ENCODE measurements around the gene NRDC. TPM values are rescaled to one million over a fixed set of nuclear protein-coding genes. Genes with fewer than 3 reads are reported as not detected.

NRDC gene
- total and polyA plus RNA-seq, 10 of the 15 experiments (the other 5 are each of a cell fraction or from before 2014, with no cell fraction given): 50.1 to 134 (median 90.4) TPM

GRCh38 chr1:51910221-51911000 is 31.9 kb upstream of the NRDC start (continued):
- TF ChIP-seq, protein P1, sequence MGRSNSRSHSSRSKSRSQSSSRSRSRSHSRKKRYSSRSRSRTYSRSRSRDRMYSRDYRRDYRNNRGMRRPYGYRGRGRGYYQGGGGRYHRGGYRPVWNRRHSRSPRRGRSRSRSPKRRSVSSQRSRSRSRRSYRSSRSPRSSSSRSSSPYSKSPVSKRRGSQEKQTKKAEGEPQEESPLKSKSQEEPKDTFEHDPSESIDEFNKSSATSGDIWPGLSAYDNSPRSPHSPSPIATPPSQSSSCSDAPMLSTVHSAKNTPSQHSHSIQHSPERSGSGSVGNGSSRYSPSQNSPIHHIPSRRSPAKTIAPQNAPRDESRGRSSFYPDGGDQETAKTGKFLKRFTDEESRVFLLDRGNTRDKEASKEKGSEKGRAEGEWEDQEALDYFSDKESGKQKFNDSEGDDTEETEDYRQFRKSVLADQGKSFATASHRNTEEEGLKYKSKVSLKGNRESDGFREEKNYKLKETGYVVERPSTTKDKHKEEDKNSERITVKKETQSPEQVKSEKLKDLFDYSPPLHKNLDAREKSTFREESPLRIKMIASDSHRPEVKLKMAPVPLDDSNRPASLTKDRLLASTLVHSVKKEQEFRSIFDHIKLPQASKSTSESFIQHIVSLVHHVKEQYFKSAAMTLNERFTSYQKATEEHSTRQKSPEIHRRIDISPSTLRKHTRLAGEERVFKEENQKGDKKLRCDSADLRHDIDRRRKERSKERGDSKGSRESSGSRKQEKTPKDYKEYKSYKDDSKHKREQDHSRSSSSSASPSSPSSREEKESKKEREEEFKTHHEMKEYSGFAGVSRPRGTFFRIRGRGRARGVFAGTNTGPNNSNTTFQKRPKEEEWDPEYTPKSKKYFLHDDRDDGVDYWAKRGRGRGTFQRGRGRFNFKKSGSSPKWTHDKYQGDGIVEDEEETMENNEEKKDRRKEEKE (IDR thresholded peaks at IDR 0.05): no peak

DNA sequence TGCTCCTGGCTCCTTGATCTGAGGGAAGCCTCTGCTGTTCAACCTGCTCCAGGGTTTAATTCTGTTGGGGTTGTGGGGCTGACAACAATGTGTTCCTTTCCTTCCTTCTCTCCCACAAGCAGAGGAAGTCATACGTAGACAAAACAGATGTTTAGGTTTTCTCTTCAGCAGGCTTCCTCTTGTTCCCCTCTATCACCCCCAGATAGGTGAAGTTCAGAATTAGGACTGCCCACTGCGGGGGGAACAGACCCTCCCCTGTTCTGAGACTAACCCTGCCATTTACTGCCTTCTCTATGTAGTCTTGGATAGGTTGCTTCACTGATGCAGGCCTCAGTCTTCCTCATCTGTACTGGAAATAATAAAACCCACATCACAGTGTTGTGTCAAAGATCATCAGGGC is 30.0 kb upstream of the NRDC start:
- POLR2A ChIA-PET: no interaction called here
- RAD21 ChIA-PET (ENCODE audit: unreplicated experiment): no interaction called here
- no peak overlapping the region for H2AFZ ChIP-seq (ENCODE audit: control insufficient read depth, low read depth, low read length)
- in situ Hi-C loops (cut with MboI) (no loop called here), intact Hi-C loops (cut with micrococcal nuclease; ENCODE audit: unreplicated experiment) (no loop called here)
- no peaks in the 10 kb centered on the region; the same call in 2 of the 3 replicates for H3K9me3 ChIP-seq (replicated peaks; ENCODE audit: control insufficient read depth, insufficient read depth, low read length)
- no peak overlapping the region for H3K27ac ChIP-seq (ENCODE audit: control insufficient read depth, insufficient read depth)
- 17% methylated on average over 2 of the region's 2 CpGs for WGBS (ENCODE audit: insufficient coverage, insufficient replicate concordance, low lambda C conversion rate, missing lambda C conversion rate)
- H3K4me1 ChIP-seq (ENCODE audit: control insufficient read depth, insufficient read depth, low read length): peaks cover 2% of the 10 kb centered on the region; the same call in 1 of the 2 replicates
- SMC1A ChIA-PET (ENCODE audit: uncharacterized antibody, unreplicated experiment): no interaction called here
- H4K20me1 ChIP-seq (ENCODE audit: control insufficient read depth, insufficient read depth): no peaks in the 10 kb centered on the region
- no TSS peak for BruUV-seq (replicated peaks)
- DNase-seq (ENCODE audit: low read depth, low spot score): no peak
- H3K4me3 ChIP-seq: no peak overlapping the region
- no peaks in the 10 kb centered on the region for H3K79me2 ChIP-seq (ENCODE audit: control insufficient read depth, insufficient read depth, low read length)
- H3K36me3 ChIP-seq (ENCODE audit: control insufficient read depth in 2 of 2, insufficient read depth in 2 of 2, low read length in 1 of 2): no peaks in the 10 kb centered on the region
- FAIRE-seq: no peak
- CTCF ChIA-PET: no interaction called here
- no peak overlapping the region for H3K4me2 ChIP-seq (ENCODE audit: control insufficient read depth, insufficient read depth)
- H3K27me3 ChIP-seq (replicated peaks in 1 of 2; ENCODE audit: control insufficient read depth in 2 of 2, insufficient read depth in 2 of 2, low read length in 1 of 2): peaks cover 0 to 2% of the 10 kb centered on the region in 2 experiments; a peak in 2 of 4 replicates
- no peak for ATAC-seq
- no peak overlapping the region for H3K9ac ChIP-seq (ENCODE audit: control insufficient read depth, insufficient read depth, low read length)
- TF ChIP-seq ZNF207 (IDR thresholded peaks at IDR 0.05; ENCODE audit: borderline replicate concordance) (no peak), POU2F2 (IDR thresholded peaks at IDR 0.05; ENCODE audit: borderline replicate concordance, low read depth, low read length) (no peak), HDAC2 (IDR thresholded peaks at IDR 0.05) (no peak), EZH2 (IDR thresholded peaks at IDR 0.05; ENCODE audit: borderline replicate concordance, control insufficient read depth, low read depth, low read length) (no peak), IRF4 (IDR thresholded peaks at IDR 0.05; ENCODE audit: low read depth, low read length) (no peak), PAX5 (IDR thresholded peaks at IDR 0.05; ENCODE audit: borderline replicate concordance, low read depth, low read length) (no peak), ZBTB11 (CRISPR knock-in tag; IDR thresholded peaks at IDR 0.05) (no peak), SIN3A (IDR thresholded peaks at IDR 0.05; ENCODE audit: low read depth, low read length) (no peak), NR2C2 (IDR thresholded peaks at IDR 0.05; ENCODE audit: borderline replicate concordance, control insufficient read depth, insufficient read length, low read depth) (no peak), BHLHE40 (IDR thresholded peaks at IDR 0.05; ENCODE audit: borderline replicate concordance in 1 of 2, low read depth in 2 of 2, low read length in 1 of 2) (no peak), POLR2AphosphoS5 (IDR thresholded peaks at IDR 0.05; ENCODE audit: low read length) (no peak), EGR1 (IDR thresholded peaks at IDR 0.05; ENCODE audit: borderline replicate concordance in 1 of 2, low read depth in 2 of 2, low read length in 2 of 2) (no peak), NR2F1 (conservative IDR thresholded peaks at IDR 0.05) (no peak), BMI1 (IDR thresholded peaks at IDR 0.05; ENCODE audit: borderline replicate concordance) (no peak), ZNF217 (IDR thresholded peaks at IDR 0.05) (no peak), JUND (IDR thresholded peaks at IDR 0.05; ENCODE audit: low read depth, low read length) (no peak)

Data from GM12878 (cell line).